Parathyroid adenoma (tissue), 2 donors: Measurements from ENCODE around the gene PTPRB.

Source experiments
- H2AFZ ChIP-seq: fragments of 300-600 bp; sonication (generic); one replicate; pipeline ENCODE4 v1.7.0; 2017; ENCODE audit warnings: antibody characterized with exemption, mild to moderate bottlenecking
- H3K27ac ChIP-seq: fragments of 300-600 bp; sonication (generic); one replicate; pipeline ENCODE4 v1.7.0; 2017
- H3K27me3 ChIP-seq: fragments of 300-600 bp; sonication (generic); one replicate; pipeline ENCODE4 v1.7.0; 2017; ENCODE audit warnings: low read length; ENCODE audit not compliant: control insufficient read depth, insufficient read depth
- H3K36me3 ChIP-seq: fragments of 300-600 bp; sonication (generic); one replicate; pipeline ENCODE4 v1.7.0; 2017; ENCODE audit warnings: low read length; ENCODE audit not compliant: control insufficient read depth, insufficient read depth
- H3K4me1 ChIP-seq: fragments of 300-600 bp; sonication (generic); one replicate; pipeline ENCODE4 v1.7.0; 2017; ENCODE audit warnings: control low read depth
- H3K4me2 ChIP-seq: fragments of 300-600 bp; sonication (generic); one replicate; pipeline ENCODE4 v1.7.0; 2017; ENCODE audit warnings: low read length
- H3K4me3 ChIP-seq: fragments of 300-600 bp; sonication (generic); one replicate; pipeline ENCODE4 v1.7.0; 2017; ENCODE audit warnings: low read depth, low read length
- H3K79me2 ChIP-seq: fragments of 300-600 bp; sonication (generic); one replicate; pipeline ENCODE4 v1.7.0; 2017; ENCODE audit warnings: control low read depth
- H3K9ac ChIP-seq: fragments of 300-600 bp; sonication (generic); one replicate; pipeline ENCODE4 v1.7.0; 2017; ENCODE audit warnings: mild to moderate bottlenecking
- H3K9me3 ChIP-seq: fragments of 300-600 bp; sonication (generic); one replicate; pipeline ENCODE4 v1.7.0; 2017; ENCODE audit warnings: low read length; ENCODE audit not compliant: control insufficient read depth
- CTCF ChIP-seq: fragments of 300-600 bp; sonication (generic); IDR thresholded peaks from one replicate; pipeline ENCODE4 v1.7.0; 2017; ENCODE audit warnings: antibody characterized with exemption, mild to moderate bottlenecking
- donor health status: primary hyperparathyroidism.

Gene PTPRB

DNA sequence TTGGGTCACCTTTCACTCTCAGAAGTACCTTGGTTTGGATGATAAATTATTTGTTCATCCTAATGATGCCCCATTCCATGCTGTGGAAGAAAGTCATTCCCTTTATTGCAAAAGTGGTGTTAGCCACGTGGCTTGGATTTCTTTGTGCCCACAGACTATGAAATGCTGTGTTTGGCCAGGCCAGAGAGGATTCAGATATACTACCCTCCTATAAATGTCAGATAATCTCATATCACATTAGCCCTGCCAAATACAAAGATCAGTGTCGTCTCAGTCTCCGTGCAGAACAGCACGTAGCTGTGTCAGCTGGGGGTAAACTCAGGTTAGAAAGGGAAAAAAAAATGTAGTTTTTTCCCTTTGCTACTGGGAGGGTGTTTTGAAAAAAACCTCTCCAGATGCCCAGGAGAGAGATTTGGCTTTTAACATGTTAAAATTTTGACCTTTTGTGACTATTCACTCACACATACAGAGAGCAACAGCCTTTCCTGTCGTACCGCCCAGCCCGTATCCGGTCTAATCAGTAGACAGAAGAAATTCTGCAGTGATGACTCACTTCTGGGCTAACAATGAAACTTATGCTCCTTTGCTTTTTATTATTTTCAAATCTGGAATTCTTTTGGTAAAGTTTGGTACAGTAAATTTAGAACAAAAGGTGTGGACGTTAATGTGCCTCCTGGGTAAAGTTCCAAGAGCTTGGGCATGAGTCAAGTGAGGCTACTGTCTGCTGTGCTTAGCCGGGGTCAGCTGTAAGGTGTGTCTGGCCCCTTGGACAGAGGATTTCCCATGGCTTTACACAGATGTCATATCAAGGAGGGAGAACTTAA lies 8.5 kb upstream of the PTPRB start:
- Histone ChIP-seq H2AFZ (no peak overlapping the region), H3K9ac (no peak overlapping the region), H3K4me2 (no peak overlapping the region), H3K9me3 (no peaks in the 10 kb centered on the region), H3K36me3 (no peaks in the 10 kb centered on the region), H3K4me3 (no peak overlapping the region), H3K79me2 (no peaks in the 10 kb centered on the region), H3K4me1 (peaks cover 3% of the 10 kb centered on the region), H3K27me3 (no peaks in the 10 kb centered on the region), H3K27ac (no peak overlapping the region)
- TF ChIP-seq CTCF = no peak

DNA sequence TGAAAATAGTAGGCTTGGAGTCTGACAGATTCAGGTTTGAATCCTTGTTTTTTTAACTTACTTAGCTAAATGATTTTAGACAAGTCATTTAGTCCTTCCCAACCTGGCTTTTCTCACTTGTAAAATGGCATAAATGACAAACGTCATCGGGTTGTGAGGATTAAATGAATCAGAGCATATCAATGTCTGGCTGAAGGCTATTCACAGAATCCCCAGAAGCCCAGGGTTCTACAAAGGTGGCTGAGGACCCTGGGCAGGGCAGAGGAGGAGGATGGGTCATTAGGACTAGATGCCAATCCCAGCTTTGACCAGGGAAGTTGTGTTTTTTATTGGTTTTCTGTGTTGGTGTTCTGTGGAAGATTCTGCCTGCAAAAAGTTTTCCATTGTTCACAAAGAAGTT lies 7.6 kb upstream of the PTPRB start:
- Histone ChIP-seq H2AFZ (no peak overlapping the region), H3K27ac (no peak overlapping the region), H3K4me1 (peaks cover 3% of the 10 kb centered on the region), H3K4me2 (no peak overlapping the region), H3K36me3 (no peaks in the 10 kb centered on the region), H3K9me3 (no peaks in the 10 kb centered on the region), H3K79me2 (no peaks in the 10 kb centered on the region), H3K4me3 (no peak overlapping the region), H3K27me3 (no peaks in the 10 kb centered on the region), H3K9ac (no peak overlapping the region)
- no peak for TF ChIP-seq CTCF

DNA sequence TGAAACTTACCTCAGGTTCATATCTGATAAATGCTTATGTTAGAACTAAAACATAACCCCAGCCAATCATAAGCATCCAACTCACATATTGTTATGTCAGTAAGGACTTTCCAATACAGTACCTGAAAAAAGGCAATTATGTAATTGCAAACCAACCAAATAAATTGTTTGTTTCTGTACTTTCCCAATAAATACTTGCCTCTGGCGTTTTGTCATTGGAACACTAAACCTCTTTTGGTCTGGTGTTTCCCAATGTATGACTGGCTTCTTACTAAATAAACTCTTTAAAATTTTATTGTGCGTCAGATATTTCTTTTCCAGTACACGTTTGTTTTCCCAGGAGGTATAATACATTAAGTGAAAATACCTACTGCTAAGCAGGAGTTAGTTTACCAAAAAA lies 6.7 kb upstream of the PTPRB start:
- H3K27ac ChIP-seq = no peak overlapping the region
- H3K79me2 ChIP-seq = no peaks in the 10 kb centered on the region
- no peak overlapping the region for H2AFZ ChIP-seq
- H3K9ac ChIP-seq = no peak overlapping the region
- no peaks in the 10 kb centered on the region for H3K27me3 ChIP-seq
- no peak overlapping the region for H3K4me2 ChIP-seq
- H3K4me3 ChIP-seq = no peak overlapping the region
- TF ChIP-seq CTCF = no peak
- peaks cover 3% of the 10 kb centered on the region for H3K4me1 ChIP-seq
- no peaks in the 10 kb centered on the region for H3K36me3 ChIP-seq
- H3K9me3 ChIP-seq = no peaks in the 10 kb centered on the region

GRCh38 chr12:70641691-70642090 lies 4.5 kb upstream of the PTPRB start:
- no peak overlapping the region for H3K9ac ChIP-seq
- peaks cover 3% of the 10 kb centered on the region for H3K4me1 ChIP-seq
- H2AFZ ChIP-seq = no peak overlapping the region
- H3K4me2 ChIP-seq = no peak overlapping the region
- H3K4me3 ChIP-seq = no peak overlapping the region
- H3K36me3 ChIP-seq = no peaks in the 10 kb centered on the region
- no peaks in the 10 kb centered on the region for H3K79me2 ChIP-seq
- no peaks in the 10 kb centered on the region for H3K27me3 ChIP-seq
- no peak overlapping the region for H3K27ac ChIP-seq
- no peak for TF ChIP-seq CTCF
- H3K9me3 ChIP-seq = no peaks in the 10 kb centered on the region

DNA sequence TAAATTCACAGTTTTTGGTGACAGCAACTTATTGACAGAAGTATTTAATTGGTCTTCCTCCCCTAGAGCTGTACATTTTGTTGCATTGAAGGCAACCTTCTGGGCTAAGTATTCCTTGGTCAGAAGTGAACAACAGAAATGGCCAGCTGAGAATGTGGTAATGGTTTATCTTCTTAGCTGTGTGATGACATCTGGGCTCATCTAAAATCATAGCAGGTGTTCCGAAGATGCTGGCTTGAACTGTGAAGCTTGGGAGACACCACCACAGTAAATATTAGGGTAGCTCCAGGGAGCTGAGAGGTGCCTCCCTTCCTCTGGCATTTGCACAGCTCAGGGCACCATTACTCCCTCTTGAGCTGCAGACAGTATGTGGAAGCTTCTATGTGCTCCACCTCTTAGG lies 3.7 kb upstream of the PTPRB start:
- no peak overlapping the region for H3K4me3 ChIP-seq
- H3K9ac ChIP-seq = no peak overlapping the region
- TF ChIP-seq CTCF = no peak
- H3K9me3 ChIP-seq = no peaks in the 10 kb centered on the region
- no peaks in the 10 kb centered on the region for H3K79me2 ChIP-seq
- H3K27ac ChIP-seq = no peak overlapping the region
- H3K4me2 ChIP-seq = no peak overlapping the region
- H3K36me3 ChIP-seq = no peaks in the 10 kb centered on the region
- no peaks in the 10 kb centered on the region for H3K27me3 ChIP-seq
- no peak overlapping the region for H2AFZ ChIP-seq
- H3K4me1 ChIP-seq = peaks cover 3% of the 10 kb centered on the region
